SU-DHL-6 (cell line): Measurements from ENCODE around the gene EXOC6.

Source experiments
- EZH2phosphoT487 ChIP-seq: fragments of 200-600 bp; sonication (generic), shearing (Covaris generic); conservative IDR thresholded peaks from 2 replicates; pipeline ENCODE4 v1.6.1; 2018; ENCODE audit warnings: mild to moderate bottlenecking, antibody characterized with exemption, low read length, moderate library complexity, mixed read lengths
- TF ChIP-seq, protein P1 (sequence below): fragments of 200-600 bp; sonication (generic); IDR thresholded peaks from one replicate; pipeline ENCODE4 v1.5.1; 2017; ENCODE audit warnings: antibody characterized with exemption, mild to moderate bottlenecking, low read length, moderate library complexity; ENCODE audit not compliant: insufficient read depth, poor library complexity, severe bottlenecking

DNA sequence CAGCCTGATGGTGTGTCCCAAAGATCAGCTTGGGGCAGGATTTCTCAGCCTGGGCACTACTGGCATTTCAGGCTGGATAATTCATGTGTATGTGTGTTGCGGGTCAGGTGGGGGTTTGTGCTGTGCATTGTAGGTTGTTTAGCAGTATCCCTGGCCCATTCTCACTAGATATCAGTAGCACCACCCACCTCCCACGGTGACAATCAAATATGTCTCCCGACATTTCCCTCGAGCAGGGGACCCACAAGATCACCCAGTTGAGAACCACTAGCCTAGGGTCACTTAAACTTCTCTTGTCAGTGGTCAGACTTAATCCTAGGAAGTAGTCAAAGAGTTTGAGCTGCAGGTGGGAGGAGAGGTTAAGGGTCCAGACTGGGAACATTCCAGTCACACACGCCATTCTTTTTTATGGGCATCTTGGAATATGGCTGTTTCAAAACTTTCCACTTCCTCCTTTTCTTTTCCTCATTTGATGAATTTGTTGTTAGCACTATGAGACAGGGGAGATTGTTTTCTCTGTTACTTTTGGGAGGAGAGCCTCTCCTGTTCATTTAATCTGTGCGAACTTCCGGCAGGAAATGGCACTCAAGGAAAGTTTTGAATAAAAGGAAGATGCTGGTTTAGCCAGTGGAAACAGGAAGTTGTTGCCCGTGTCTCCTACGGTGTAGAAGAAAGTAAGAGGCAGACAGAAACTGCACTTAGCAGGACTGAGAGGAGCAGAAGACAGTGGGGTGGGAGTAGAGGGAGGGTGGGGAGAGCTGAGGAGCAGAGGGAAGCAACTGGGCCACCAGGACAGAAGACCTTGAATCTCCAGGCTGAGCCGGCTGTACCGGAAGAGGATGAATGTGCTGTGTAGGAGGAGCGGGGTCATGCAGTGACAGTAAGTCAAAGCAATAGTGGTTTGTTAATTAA lies 17.6 kb upstream of the EXOC6 start:
- TF ChIP-seq, protein P1, sequence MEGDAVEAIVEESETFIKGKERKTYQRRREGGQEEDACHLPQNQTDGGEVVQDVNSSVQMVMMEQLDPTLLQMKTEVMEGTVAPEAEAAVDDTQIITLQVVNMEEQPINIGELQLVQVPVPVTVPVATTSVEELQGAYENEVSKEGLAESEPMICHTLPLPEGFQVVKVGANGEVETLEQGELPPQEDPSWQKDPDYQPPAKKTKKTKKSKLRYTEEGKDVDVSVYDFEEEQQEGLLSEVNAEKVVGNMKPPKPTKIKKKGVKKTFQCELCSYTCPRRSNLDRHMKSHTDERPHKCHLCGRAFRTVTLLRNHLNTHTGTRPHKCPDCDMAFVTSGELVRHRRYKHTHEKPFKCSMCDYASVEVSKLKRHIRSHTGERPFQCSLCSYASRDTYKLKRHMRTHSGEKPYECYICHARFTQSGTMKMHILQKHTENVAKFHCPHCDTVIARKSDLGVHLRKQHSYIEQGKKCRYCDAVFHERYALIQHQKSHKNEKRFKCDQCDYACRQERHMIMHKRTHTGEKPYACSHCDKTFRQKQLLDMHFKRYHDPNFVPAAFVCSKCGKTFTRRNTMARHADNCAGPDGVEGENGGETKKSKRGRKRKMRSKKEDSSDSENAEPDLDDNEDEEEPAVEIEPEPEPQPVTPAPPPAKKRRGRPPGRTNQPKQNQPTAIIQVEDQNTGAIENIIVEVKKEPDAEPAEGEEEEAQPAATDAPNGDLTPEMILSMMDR: no peak
- no peak for TF ChIP-seq EZH2phosphoT487
